Endometrium (tissue), 2 donors: ENCODE results near the gene DCHS1.
"Not testable (repeated sequence)": the region's sequence is repeated elsewhere in the genome, so short reads cannot be mapped to it uniquely, and the experiment has no call there.

Experiments
- FAIRE-seq: peaks from 2 replicates; lab custom pipeline; 2012; peaks lifted over from hg19 to GRCh38; lab: Jason Lieb, UNC
- donor health status: control.
- donor health status: control.

DCHS1 gene, protein sequence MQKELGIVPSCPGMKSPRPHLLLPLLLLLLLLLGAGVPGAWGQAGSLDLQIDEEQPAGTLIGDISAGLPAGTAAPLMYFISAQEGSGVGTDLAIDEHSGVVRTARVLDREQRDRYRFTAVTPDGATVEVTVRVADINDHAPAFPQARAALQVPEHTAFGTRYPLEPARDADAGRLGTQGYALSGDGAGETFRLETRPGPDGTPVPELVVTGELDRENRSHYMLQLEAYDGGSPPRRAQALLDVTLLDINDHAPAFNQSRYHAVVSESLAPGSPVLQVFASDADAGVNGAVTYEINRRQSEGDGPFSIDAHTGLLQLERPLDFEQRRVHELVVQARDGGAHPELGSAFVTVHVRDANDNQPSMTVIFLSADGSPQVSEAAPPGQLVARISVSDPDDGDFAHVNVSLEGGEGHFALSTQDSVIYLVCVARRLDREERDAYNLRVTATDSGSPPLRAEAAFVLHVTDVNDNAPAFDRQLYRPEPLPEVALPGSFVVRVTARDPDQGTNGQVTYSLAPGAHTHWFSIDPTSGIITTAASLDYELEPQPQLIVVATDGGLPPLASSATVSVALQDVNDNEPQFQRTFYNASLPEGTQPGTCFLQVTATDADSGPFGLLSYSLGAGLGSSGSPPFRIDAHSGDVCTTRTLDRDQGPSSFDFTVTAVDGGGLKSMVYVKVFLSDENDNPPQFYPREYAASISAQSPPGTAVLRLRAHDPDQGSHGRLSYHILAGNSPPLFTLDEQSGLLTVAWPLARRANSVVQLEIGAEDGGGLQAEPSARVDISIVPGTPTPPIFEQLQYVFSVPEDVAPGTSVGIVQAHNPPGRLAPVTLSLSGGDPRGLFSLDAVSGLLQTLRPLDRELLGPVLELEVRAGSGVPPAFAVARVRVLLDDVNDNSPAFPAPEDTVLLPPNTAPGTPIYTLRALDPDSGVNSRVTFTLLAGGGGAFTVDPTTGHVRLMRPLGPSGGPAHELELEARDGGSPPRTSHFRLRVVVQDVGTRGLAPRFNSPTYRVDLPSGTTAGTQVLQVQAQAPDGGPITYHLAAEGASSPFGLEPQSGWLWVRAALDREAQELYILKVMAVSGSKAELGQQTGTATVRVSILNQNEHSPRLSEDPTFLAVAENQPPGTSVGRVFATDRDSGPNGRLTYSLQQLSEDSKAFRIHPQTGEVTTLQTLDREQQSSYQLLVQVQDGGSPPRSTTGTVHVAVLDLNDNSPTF (N-terminal part only)

GRCh38 chr11:6655790-6656583, at the start of gene DCHS1:
DCHS1 (minus strand) TSS chr11:6655809; CDS start chr11:6641613, 14,196 bp downstream.
- no peak for FAIRE-seq

GRCh38 chr11:6703247-6704063, 47.8 kb upstream of the DCHS1 start:
- no peak for FAIRE-seq

- not testable (repeated sequence) for FAIRE-seq
Measured at GRCh38 chr11:6701955-6702354, 46.3 kb upstream of the DCHS1 start.

GRCh38 chr11:6695377-6695776, 39.8 kb upstream of the DCHS1 start:
- FAIRE-seq, result peak; percentile 39

- FAIRE-seq, result peak; percentile 12
Measured at GRCh38 chr11:6694229-6694535, 38.6 kb upstream of the DCHS1 start.

DNA sequence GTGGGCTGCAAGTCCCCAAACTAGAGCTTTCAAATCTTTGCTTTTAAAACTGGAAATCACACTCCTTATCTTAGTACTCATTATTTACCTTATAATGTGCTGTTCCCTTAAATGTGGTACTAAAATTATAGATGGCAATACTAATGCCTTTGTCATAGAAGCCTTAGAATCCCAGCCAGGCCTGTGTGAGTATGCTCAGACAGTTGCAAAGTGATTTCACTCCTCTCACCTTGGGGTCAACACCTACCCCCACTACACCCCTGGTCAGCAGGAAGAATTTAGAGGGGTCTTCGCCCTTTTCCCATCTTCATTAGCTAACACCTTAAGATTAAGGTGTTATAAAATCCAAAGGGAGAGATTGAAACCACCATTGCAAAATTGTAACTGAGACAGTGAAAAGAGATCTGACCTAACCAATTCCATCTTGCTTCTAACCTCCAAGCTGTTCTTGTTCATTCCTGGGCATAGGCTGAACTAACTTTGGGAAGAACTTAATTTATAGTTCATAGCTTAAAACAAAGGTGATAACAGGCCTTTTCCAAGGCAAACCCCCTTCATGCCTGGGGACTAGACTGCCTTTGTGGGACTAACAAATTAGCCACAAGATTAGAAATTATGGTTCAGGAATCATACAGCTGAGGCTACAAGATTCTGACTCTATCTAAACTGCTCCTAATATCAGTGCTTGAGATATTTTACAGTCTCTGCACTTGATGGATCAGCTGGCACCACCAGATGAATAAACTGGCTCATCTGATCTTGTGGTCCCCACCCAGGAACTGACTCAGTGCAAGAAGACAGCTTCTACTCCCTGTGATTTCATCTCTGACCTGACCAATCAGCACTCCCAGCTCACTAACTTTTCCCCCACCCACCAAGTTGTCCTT, 38.0 kb upstream of the DCHS1 start:
- FAIRE-seq, result no peak

DNA sequence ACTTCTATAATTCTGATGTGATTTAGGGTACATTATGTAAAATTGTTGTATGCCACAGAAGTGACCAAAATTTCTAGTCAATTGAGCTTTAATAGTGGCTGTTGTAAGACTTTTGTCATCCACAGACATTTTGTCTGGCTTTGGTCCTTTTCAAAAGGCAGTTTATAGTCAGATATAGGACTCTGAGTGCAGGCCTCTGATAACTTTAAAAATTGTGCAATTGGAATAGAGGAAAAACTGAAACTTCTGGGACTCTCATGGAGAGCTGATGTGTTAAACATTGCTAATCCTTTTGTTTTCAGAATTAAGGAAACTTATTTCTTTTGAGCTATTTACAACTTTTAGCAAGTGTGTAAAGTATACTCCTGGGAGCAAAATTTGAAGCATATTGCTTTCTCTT, 36.5 kb upstream of the DCHS1 start:
- FAIRE-seq, result no peak

DNA sequence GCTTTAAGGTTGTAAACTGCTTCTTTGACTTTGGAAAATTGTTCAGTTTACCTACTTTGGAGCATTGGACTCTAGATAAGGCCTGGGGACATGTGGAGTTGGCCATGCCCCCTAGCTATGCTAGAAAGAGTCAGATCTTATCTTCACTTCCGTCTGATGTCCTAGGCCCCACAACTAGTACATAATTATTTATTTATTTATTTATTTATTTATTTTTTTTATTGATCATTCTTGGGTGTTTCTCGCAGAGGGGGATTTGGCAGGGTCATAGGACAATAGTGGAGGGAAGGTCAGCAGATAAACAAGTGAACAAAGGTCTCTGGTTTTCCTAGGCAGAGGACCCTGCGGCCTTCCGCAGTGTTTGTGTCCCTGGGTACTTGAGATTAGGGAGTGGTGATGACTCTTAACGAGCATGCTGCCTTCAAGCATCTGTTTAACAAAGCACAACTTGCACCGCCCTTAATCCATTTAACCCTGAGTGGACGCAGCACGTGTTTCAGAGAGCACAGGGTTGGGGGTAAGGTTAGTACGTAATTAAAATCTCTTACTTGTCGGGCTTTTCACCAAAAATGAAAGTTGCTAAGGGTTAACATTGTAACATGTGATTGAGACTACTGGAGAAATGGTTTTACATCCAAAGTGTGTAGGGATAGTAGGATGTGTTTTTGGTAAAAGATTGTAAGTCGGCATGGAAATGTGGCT, 35.0 kb upstream of the DCHS1 start:
- FAIRE-seq, result not testable (repeated sequence)

DNA sequence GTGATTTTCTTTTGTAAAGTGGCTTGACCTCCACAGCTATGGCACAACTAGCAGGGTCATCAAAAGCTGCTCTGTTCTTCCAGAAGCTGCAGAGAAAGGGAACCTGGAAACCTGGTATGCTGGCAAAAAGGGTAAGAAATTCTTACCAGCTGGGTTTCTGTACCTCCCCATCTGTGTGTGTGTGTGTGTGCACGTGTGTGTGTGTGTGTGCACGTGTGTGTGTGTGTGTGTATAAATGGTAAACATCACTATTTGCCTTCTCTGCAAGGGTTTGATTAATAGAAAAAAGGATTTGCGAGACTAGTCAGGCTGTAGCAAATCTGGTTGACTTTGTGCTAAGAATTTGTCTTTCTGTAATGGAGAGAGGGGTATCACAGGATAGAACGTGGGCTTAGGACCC, 32.3 kb upstream of the DCHS1 start:
- no peak for FAIRE-seq

DNA sequence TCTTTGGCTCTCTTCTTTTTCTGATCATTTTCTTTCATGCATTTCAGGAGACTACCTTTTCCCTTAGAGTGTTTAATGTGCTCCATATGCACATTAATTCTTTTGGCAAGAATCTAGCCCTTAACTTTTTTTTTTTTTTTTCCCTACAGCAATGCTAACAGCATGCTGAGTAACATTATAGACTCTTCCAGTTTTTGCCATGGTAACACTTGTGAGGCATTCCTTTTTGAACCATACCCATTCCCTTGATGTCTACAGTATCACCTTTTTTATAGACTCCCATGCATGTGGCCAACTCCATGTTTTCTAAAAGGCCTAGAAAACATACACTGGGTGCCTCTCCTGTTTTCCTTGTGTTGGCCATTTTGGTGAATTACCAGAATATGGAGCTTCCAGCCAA, 30.4 kb upstream of the DCHS1 start:
- FAIRE-seq, result no peak

DNA sequence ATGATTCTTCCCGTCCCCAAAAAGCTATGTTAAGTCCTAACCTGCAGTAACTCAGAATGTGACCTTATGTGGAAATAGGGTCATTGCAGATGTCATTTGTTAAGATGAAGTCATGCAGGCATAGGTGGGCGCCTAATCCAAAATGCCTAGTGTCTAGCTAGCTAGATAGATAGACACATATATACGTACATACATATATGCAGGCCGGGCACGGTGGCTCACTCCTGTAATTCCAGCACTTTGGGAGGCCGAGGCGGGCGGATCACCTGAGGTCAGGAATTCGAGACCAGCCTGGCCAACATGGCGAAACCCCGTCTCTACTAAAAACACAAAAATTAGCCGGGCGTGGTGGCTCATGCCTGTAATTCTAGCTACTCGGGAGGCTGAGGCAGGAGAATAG, 28.5 kb upstream of the DCHS1 start:
- not testable (repeated sequence) for FAIRE-seq

- peak; percentile 96 for FAIRE-seq
Measured at GRCh38 chr11:6682936-6683861, 27.6 kb upstream of the DCHS1 start, which contains the start of gene MRPL17. MRPL17 (minus strand) TSS chr11:6683340; CDS start chr11:6683296, 44 bp downstream.

GRCh38 chr11:6682591-6682935, 27.0 kb upstream of the DCHS1 start:
- FAIRE-seq, result no peak

DNA sequence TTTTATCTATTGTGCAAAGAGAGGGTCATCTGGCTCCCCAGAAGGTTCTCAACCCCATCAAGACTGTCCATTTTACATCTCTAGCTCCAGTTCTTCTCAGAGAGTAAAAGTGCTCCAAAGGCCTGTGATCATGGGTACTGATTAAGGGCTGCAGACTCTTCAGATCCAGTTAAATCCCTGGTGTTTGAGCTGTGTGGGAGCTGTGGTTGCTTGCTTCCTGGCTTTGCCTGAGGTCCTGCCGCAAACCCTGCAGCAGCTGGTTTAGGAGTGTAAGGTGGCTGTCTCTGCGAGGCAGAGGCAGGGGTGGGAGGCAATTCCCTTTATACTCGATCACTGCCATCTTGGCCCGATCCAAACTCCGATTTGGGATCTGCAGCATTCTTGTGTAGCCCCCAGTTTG, 26.3 kb upstream of the DCHS1 start:
- no peak for FAIRE-seq

GRCh38 chr11:6681505-6681904, 25.9 kb upstream of the DCHS1 start:
- FAIRE-seq, result no peak

DNA sequence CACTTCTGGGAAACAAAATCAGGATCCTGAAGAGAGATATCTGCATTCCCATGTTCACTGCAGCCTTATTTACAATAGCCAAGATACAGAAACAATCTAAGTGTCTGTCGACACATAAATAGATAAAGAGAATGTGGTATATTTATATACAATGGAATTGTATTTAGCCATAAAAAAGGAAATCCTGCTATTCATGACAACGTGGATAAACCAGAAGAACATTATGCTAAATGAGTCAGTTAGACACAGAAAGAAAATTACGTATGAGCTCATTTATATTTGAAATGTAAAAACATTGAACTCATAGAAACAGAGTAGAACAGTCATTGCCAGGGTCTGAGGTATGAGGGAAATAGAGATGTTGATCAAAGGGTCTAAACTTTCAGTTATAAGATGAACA, 21.4 kb upstream of the DCHS1 start:
- no peak for FAIRE-seq

DNA sequence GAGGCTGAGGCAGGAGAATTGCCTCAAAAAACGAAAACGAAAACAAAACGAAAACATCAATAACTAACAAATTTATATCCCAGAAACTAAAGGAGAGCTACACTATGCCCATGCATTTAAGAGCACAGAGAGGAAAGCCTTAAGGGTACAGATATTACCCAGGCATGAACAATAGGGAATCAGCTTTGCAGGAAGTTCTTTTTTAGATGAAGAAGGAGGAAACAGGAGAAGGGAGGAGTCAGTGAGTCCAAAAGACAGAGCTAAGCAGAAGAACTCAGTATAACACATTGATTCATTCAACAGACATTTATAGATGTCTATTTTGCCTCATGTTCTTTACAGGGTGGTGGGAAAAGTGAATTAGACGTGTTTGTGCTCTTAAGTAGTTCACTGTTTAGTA, 19.3 kb upstream of the DCHS1 start:
- FAIRE-seq, result no peak

DNA sequence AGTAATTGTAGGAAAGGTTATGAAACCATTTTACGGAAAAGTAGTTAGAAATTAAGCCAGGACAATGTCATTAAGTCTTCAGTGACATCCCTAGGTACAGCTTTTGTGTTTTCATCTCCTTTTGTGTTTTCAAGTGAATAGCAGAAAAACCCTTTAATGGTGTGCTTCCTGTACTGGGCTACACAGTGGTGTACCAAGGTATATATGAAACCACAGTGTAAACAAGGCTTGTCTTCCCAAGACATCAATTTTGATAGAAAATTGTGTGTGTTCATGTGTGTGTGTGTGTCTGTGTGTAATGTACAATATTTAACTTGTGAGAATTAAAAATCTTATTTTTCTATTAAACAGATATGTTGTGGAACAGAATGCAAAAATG, 18.6 kb upstream of the DCHS1 start:
- FAIRE-seq, result no peak
